RWPE2 (cell line): ENCODE data around the gene BTG4.

Experiments used
- ATAC-seq: fragments of 200-7000 bp; cut with Tn5 transposase; 3 replicates; pipeline ENCODE4 v1.9.1; 2021; ENCODE audit warnings: low read depth
- DNase-seq: peaks from one replicate; pipeline ENCODE4 v3.0.0-alpha.2; 2020; ENCODE audit warnings: low spot score
- H3K27ac ChIP-seq: fragments of 450-650 bp; 2 replicates; pipeline ENCODE4 v1.5.1; 2017; ENCODE audit warnings: mild to moderate bottlenecking; ENCODE audit not compliant: poor library complexity, severe bottlenecking
- H3K27me3 ChIP-seq: fragments of 250-450 bp; sonication (Bioruptor Pico); 2 replicates; pipeline ENCODE4 v1.5.1; 2021; ENCODE audit warnings: mild to moderate bottlenecking, moderate library complexity; ENCODE audit not compliant: insufficient read depth, poor library complexity, severe bottlenecking
- H3K36me3 ChIP-seq: fragments of 250-450 bp; sonication (Bioruptor Pico); 2 replicates; pipeline ENCODE4 v1.5.1; 2020; ENCODE audit warnings: low read depth, mild to moderate bottlenecking, moderate library complexity
- H3K4me1 ChIP-seq: fragments of 250-450 bp; sonication (Bioruptor Pico); 2 replicates; pipeline ENCODE4 v1.5.1; 2021; ENCODE audit warnings: mild to moderate bottlenecking, moderate library complexity; ENCODE audit not compliant: insufficient read depth, poor library complexity, severe bottlenecking
- H3K4me3 ChIP-seq: fragments of 250-450 bp; sonication (Bioruptor Pico); 2 replicates; pipeline ENCODE4 v1.5.1; 2021; ENCODE audit warnings: mild to moderate bottlenecking, moderate library complexity; ENCODE audit not compliant: severe bottlenecking
- H3K9me3 ChIP-seq: fragments of 250-450 bp; sonication (Bioruptor Pico); 2 replicates; pipeline ENCODE4 v1.5.1; 2021; ENCODE audit warnings: mild to moderate bottlenecking, moderate library complexity; ENCODE audit not compliant: severe bottlenecking
- TF ChIP-seq, protein P1 (sequence below): fragments of 450-650 bp; IDR thresholded peaks from one replicate; pipeline ENCODE4 v1.5.1; 2017; ENCODE audit warnings: mild to moderate bottlenecking, moderate library complexity; ENCODE audit not compliant: poor library complexity, severe bottlenecking

The BTG4 gene

GRCh38 chr11:111459506-111460270 is 52.5 kb downstream of the BTG4 start:
- DNase-seq (no peak), ATAC-seq (no peak)
- TF ChIP-seq, protein P1, sequence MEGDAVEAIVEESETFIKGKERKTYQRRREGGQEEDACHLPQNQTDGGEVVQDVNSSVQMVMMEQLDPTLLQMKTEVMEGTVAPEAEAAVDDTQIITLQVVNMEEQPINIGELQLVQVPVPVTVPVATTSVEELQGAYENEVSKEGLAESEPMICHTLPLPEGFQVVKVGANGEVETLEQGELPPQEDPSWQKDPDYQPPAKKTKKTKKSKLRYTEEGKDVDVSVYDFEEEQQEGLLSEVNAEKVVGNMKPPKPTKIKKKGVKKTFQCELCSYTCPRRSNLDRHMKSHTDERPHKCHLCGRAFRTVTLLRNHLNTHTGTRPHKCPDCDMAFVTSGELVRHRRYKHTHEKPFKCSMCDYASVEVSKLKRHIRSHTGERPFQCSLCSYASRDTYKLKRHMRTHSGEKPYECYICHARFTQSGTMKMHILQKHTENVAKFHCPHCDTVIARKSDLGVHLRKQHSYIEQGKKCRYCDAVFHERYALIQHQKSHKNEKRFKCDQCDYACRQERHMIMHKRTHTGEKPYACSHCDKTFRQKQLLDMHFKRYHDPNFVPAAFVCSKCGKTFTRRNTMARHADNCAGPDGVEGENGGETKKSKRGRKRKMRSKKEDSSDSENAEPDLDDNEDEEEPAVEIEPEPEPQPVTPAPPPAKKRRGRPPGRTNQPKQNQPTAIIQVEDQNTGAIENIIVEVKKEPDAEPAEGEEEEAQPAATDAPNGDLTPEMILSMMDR: no peak
- no peaks in the 10 kb centered on the region for H3K9me3 ChIP-seq
- no peak overlapping the region for H3K27ac ChIP-seq
- H3K27me3 ChIP-seq: no peaks in the 10 kb centered on the region
- no peak overlapping the region for H3K4me3 ChIP-seq
- H3K36me3 ChIP-seq: no peaks in the 10 kb centered on the region
- no peaks in the 10 kb centered on the region for H3K4me1 ChIP-seq

GRCh38 chr11:111457731-111458368 is 54.3 kb downstream of the BTG4 start:
- Histone ChIP-seq H3K36me3 (no peaks in the 10 kb centered on the region), H3K4me1 (no peaks in the 10 kb centered on the region), H3K9me3 (no peaks in the 10 kb centered on the region), H3K4me3 (no peak overlapping the region), H3K27me3 (no peaks in the 10 kb centered on the region), H3K27ac (no peak overlapping the region)
- ATAC-seq (no peak), DNase-seq (no peak)
- TF ChIP-seq, protein P1: no peak

GRCh38 chr11:111456859-111457730 is 55.1 kb downstream of the BTG4 start:
- no peaks in the 10 kb centered on the region for H3K9me3 ChIP-seq
- H3K4me1 ChIP-seq: no peaks in the 10 kb centered on the region
- TF ChIP-seq, protein P1: no peak
- H3K36me3 ChIP-seq: no peaks in the 10 kb centered on the region
- ATAC-seq (no peak), DNase-seq (no peak)
- H3K27ac ChIP-seq: no peak overlapping the region
- no peaks in the 10 kb centered on the region for H3K27me3 ChIP-seq
- no peak overlapping the region for H3K4me3 ChIP-seq

- H3K4me1 ChIP-seq: no peaks in the 10 kb centered on the region
- H3K36me3 ChIP-seq: no peaks in the 10 kb centered on the region
- ATAC-seq: no peak
- H3K9me3 ChIP-seq: no peaks in the 10 kb centered on the region
- no peak for DNase-seq
- TF ChIP-seq, protein P1: no peak
- H3K4me3 ChIP-seq: no peak overlapping the region
- no peaks in the 10 kb centered on the region for H3K27me3 ChIP-seq
- no peak overlapping the region for H3K27ac ChIP-seq
Measured at GRCh38 chr11:111456086-111456858, 55.9 kb downstream of the BTG4 start.
